HG03045 (cell line): ENCODE data around the gene NCMAP.
A peak's percentile ranks its signal among the peaks of the same experiment; 100 is the strongest.

ENCODE experiments used
- ATAC-seq: cut with Tn5 transposase; IDR thresholded peaks from one replicate; pipeline ENCODE4 v1.9.1; 2021; ENCODE audit warnings: mild to moderate bottlenecking, moderate library complexity; ENCODE audit not compliant: unreplicated experiment

Gene NCMAP

DNA sequence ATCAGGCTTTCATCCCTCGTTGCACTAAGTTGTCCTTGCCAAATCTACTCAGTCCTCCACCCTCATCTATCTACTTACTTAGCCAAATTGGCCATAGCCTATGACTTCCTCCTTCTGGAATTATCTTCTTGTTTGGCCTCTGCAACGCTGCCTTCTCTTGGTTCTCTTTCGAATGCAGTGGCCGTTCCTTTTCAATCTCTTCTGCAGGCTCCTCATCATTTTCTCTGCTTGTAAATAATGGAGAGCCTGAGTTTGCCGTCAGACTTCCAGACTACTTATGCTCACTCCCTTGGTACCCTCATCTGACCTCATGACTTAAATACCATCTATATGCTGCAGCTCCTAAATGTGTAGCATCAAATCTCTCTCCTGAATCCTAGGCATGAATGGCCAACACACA lies 64.8 kb downstream of the NCMAP start:
- no peak for ATAC-seq

DNA sequence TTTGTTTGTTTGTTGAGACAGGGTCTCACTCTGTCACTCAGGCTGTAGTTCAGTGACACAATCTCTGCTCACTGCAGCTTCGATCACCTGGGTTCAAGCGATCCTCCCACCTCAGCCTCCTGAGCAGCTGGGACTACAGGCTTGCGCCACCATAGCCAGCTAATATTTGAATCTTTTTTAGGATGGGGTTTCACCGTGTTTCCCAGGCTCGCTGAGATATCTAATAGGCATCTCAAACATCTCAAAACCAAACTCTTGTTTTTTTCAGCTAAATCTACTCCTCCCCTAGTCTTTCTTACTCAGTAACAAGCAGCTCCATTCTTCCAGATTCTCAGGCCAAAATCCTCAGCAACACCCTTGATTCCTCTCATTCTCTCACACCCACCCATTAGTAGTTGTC lies 65.2 kb downstream of the NCMAP start:
- ATAC-seq = no peak

DNA sequence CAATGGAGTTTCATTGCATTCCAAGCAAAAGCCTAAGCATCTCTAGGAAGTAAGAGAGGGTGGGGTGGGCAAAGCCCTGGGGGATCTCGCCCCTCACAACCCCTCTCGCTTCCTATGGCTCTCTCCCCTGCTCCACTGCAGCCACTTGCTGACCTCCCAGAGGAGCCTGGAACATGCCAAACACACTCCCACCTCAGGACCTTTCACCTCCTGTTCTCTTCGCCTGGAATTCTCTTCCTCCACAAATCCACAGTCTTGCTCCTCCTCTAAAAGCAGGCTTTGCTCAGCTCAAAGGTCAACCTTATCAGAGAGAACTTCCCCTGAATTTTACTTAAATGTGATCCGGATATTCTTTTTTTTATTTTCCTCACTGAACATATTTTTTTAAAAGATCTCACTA lies 66.3 kb downstream of the NCMAP start:
- ATAC-seq = no peak

GRCh38 chr1:24632832-24633175 lies 76.9 kb downstream of the NCMAP start:
- ATAC-seq = no peak

DNA sequence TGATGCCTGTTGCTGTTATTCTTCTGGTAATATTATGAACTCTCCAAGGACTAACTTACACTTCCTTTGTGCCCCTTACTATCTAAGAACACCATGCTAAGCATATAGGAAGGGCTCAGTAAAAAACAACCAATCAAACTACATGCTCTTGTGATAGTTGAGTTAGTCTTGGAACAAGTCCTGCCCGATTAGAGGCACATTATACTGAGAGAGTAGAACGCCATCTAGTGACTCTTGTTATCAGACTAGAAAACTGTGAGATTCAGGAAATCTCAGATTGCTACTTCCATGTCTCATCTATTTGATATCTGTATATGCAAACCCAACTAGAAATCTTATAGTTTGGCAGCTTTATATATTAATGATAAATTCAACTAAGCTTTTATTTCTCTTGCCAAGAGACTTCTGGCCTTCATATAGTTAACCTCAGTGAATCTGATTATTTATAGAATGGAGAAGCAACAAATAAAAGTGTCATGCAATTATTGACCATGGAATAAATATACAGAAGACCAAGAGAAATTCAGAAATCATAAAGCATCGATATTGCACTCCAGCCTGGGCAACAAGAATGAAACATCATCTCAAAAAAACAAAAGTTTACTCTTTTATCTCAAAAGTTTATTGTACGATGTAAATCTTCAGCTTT lies 79.4 kb downstream of the NCMAP start:
- no peak for ATAC-seq

DNA sequence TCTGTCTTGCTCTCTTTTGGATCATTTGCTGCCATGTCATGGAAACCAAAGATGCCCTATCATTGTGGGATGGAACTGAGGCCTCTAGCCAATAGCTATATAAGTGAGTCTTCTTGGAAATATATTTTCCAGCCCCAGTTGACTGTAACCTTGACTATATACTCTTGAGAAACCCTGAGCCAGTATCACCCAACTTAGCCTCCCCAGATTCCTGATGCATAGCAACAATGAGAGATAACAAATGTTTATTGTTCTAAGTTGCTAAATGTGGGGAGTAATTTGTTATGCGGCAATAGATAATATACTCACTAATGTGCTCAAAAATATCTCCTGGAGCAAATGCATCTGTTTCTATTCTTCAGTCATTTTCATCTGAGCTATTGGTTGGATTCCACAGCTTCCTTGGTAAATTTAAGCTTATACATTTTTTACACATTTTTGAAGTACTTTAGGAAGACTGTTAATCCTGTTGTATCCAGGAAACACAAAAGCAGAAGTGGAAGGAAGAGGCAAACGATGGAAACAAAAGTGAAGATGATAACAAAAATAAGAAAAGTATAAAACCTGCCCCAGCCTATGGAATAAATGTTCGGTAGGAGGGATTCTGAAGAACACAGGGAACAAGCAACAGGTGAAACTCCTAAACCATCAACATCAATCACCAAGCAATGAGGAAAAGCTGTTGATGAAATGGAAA lies 80.9 kb downstream of the NCMAP start:
- no peak for ATAC-seq

DNA sequence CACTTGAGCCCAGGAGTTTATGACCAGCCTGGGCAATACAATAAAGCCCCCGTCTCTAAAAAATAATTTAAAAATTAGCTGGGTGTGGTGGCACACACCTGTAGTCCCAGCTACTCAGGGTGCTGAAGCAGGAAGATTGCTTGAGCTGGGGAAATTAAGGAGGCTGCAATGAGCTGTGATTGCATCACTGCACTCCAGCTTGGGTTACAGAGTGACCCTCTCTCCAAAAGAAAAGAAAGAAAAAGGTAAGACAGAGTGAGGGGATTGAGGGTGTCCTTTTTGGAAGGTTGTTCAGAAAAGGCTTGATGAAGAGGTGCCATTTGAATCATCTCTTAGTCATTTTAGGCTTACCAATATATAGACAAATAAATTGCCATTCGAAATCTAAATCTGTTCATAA lies 83.2 kb downstream of the NCMAP start:
- no peak for ATAC-seq

- no peak for ATAC-seq
These were observed 84.0 kb downstream of the NCMAP start for GRCh38 chr1:24639881-24640280.

DNA sequence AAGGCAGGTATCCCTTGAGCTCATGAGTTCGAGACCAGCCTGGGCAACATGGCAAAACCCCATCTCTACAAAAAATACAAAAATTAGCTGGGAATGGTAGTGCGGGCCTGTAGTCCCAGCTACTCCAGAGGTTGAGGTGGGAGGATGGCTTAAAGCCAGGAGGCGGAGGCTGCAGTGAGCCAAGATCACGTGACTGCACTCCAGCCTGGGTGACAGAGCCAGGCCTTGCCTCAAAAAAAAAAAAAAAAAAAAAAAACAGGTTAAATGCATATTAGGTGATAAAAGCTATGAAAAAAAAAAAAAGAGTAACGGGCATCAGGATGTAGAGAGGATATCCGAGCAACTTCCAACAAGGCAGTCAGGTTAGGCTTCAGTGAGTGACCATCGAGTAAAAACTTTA lies 84.4 kb downstream of the NCMAP start:
- no peak for ATAC-seq

GRCh38 chr1:24641646-24642151 lies 85.8 kb downstream of the NCMAP start:
- ATAC-seq = no peak

DNA sequence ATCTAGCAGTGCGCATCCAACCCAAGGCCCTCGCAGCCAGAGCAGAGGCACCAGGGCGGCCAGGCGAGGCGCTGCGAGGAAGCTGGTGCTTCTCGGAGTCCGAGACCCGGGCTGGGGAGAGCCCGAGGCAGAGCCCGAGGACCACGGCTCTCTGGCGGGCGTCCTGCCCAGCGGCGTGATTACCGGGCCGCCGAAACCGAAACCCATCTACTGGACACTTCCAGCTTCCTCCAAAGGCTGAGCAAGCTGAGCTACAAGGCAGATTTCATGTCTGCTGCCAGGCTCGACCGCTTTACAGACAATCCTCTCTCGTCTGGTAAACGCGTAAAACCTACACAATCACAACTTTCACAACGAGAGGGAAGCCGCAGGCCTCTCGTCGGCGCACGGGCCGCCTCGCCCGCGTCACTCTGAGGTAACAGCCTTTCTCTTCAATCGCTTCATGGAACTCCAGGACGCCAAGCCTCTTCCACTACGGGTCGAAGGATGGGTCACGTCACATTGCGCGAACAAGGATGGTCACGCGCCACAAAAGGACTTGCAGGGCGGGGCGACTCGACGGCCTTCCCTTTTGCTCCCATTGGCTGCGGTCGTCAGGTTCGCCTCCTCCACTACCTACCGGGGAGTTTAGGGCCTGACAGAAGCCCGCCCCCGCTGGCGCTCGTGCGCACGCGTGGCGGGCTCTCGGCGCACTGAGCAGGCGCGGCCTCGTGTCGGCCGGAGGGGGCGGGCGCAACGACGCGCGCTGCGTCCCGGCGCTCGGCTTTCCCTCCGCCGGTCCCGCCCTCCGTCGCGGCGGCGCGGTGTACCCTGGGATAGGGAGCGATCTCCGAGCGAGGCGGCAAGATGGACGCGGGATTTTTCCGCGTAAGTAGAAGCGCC lies 86.8 kb downstream of the NCMAP start, which contains the start of gene SRRM1:
TSS of gene SRRM1 (plus strand) at position 822 of the 882 bp plus-strand sequence. CDS start at position 847, 25 bp downstream.
- peak; percentile 90 for ATAC-seq

DNA sequence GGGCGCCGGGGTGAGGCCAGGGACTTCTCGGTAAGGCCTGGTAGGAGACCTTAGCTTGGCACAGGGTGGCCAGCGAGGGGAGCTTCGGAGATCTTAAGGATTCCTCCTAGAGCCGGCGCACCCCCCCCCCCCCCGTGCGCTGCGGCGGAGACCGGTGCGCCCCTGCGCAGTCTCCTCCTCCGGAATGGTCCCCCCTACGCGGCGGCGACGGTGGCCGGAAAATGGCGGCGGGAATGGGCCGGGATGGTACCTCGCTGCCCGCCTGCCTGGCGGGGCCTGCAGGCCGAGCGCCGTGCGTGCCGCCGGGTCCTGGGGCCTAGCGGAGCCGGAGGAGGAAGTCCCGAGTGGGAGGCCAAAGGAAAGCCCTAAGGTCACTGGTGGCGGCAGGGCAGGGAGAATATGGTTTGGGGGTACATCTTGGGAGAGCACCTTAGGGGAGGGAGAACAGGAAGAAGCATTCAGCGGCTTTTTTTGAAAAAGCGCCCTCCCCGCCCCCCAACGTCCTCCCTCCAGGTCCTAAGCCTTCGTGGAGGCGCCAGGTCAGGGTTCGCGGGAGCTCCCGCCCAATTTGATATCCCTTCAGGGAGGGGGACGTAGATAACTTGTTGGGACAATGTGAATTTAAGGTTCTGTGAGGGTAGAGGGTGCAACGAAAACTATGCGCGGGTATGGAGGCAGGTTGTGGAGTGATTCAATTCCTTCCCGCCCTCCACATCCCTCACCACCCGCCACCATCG lies 87.6 kb downstream of the NCMAP start:
- peak; percentile 28 for ATAC-seq

GRCh38 chr1:24644100-24644384 lies 88.2 kb downstream of the NCMAP start:
- no peak for ATAC-seq

GRCh38 chr1:24648919-24649318 lies 93.0 kb downstream of the NCMAP start:
- no peak for ATAC-seq

DNA sequence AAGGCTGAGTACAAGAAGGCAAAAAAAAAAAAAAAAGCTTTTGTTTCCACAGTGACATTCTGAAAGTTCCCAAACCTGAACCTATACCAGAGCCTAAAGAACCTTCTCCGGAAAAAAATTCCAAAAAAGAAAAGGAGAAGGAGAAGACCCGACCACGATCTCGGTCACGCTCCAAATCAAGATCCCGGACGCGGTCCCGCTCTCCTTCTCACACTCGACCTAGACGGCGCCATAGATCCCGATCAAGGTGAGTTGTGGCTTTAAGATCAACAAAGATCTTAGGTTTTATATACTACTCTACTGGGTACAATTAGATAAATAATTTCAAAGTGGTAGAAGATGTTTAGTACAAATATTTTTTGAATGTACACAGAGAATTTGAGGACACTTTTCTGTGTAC lies 96.5 kb downstream of the NCMAP start:
- no peak for ATAC-seq

DNA sequence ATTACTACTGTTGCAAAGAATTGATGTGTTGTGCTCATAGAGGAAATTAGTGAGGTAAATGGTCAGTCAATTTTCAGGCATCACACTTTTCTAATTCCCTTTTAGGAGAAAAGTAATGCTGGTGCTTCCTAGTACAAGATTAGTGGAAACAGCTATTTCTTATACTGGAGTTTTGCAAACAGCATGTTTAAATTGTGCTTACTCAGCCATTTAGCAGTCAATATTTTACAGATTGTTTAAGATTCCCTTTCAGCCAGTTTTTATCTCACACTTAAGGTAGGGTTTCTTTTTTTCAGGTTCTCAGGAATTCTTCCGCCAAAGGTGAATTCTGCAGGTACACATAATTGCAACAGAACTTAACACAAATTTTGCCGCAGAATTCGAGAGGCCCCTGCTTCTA lies 98.1 kb downstream of the NCMAP start:
- ATAC-seq = no peak

DNA sequence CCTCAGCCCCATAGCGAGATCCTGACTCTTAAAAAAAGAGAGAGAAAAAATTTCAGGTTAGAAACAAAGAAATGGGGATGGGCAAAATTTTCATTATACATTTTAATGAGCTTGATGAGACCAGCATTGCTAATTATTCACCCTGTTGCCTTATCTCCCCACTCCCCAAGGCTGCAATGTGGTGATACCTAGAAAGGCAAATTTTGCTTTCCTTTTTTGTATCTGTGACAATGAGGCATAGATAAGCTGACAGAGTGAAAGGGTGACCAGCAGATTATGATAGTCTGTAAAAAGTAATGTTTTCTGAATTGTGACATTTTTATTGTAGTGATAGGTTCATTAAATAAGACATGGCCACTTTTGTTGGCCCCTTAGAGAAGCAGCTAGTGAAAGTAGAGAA lies 100.2 kb downstream of the NCMAP start:
- ATAC-seq = no peak

DNA sequence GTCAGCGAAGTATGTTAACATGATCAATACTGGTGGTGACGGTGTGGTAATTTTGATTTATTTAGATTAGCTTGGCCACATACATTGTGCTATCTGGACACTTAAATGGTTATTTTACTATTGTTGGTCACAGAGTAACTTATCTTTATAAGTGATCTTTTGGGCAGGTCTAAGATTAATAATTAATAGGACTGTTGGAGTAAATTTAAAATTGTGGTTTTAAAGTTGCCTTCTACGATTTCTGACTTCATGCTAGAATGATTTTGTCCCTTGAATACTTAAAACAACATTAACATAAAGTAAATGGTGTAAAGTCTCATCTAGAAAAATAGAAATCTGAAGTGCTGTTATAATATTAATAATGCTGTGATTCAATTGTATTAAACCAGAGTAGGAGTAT lies 101.9 kb downstream of the NCMAP start:
- ATAC-seq = no peak
